Stomach (tissue), 4 donors: Measurements from ENCODE around the gene ATP11A.

Source experiments
- CTCF ChIP-seq, 7 experiments: fragments of 450-650 bp in 4 of 7; fragments of 200-600 bp in 3 of 7; sonication (generic) in 3 of 7; IDR thresholded peaks; one replicate each; pipeline ENCODE4 v1.5.1; 2016 to 2019; ENCODE audit warnings: antibody characterized with exemption in 7 of 7, control low read depth in 2 of 7, mild to moderate bottlenecking in 1 of 7
- EP300 ChIP-seq: sonication (generic); formaldehyde crosslinking; IDR thresholded peaks from one replicate; pipeline ENCODE4 v1.6.1; 2017; ENCODE audit warnings: antibody characterized with exemption
- POLR2A ChIP-seq, 4 donors: fragments of 450-650 bp; IDR thresholded peaks; one replicate each; pipeline ENCODE4 v1.6.1; 2016; ENCODE audit warnings: antibody characterized with exemption in 4 of 4, control low read depth in 2 of 4, mild to moderate bottlenecking in 1 of 4, moderate library complexity in 1 of 4
- POLR2AphosphoS5 ChIP-seq, 3 donors: sonication (generic); formaldehyde crosslinking; IDR thresholded peaks; one replicate each; pipeline ENCODE4 v1.6.1; 2016; ENCODE audit warnings: antibody characterized with exemption in 3 of 3

- TF ChIP-seq CTCF (IDR thresholded peaks at IDR 0.05), result no peak
- TF ChIP-seq POLR2A (IDR thresholded peaks at IDR 0.05), result no peak
- TF ChIP-seq EP300, result no peak
- TF ChIP-seq POLR2AphosphoS5 (IDR thresholded peaks at IDR 0.05), result no peak
Measured at GRCh38 chr13:112764028-112764427, 74.2 kb downstream of the ATP11A start.
